HG02588 (cell line): ENCODE measurements around the gene ORMDL2.

Experiments used
- ATAC-seq: cut with Tn5 transposase; IDR thresholded peaks from one replicate; pipeline ENCODE4 v1.9.1; 2021; ENCODE audit warnings: mild to moderate bottlenecking, moderate library complexity; ENCODE audit not compliant: unreplicated experiment

Gene ORMDL2

GRCh38 chr12:55817345-55818139, at the start of gene ORMDL2, which contains the start of gene SARNP:
ORMDL2 (plus strand) TSS chr12:55818041; CDS start chr12:55819000, 959 bp downstream.
SARNP (minus strand) TSS chr12:55817724; CDS start chr12:55817701, 23 bp downstream.
- peak; percentile 96 for ATAC-seq

- no peak for ATAC-seq
These were observed 46.1 kb upstream of the ORMDL2 start for GRCh38 chr12:55771736-55772135.

- no peak for ATAC-seq
These were observed 40.0 kb upstream of the ORMDL2 start for GRCh38 chr12:55777856-55778255.

GRCh38 chr12:55780685-55781084, 37.2 kb upstream of the ORMDL2 start:
- no peak for ATAC-seq

- ATAC-seq = no peak
These were observed 29.3 kb upstream of the ORMDL2 start for GRCh38 chr12:55788546-55788945.

GRCh38 chr12:55789171-55789570, 28.7 kb upstream of the ORMDL2 start:
- no peak for ATAC-seq

GRCh38 chr12:55789893-55790292, 27.9 kb upstream of the ORMDL2 start:
- no peak for ATAC-seq

- ATAC-seq = no peak
These were observed 21.9 kb upstream of the ORMDL2 start for GRCh38 chr12:55795950-55796349.

- no peak for ATAC-seq
These were observed 20.8 kb upstream of the ORMDL2 start for GRCh38 chr12:55797068-55797467.

GRCh38 chr12:55797550-55797949, 20.3 kb upstream of the ORMDL2 start:
- no peak for ATAC-seq

GRCh38 chr12:55806982-55807381, 10.9 kb upstream of the ORMDL2 start:
- no peak for ATAC-seq

GRCh38 chr12:55809274-55809673, 8.6 kb upstream of the ORMDL2 start:
- ATAC-seq = no peak

GRCh38 chr12:55812088-55812487, 5.8 kb upstream of the ORMDL2 start:
- ATAC-seq = no peak

GRCh38 chr12:55814257-55814656, 3.6 kb upstream of the ORMDL2 start:
- no peak for ATAC-seq

- ATAC-seq = no peak
These were observed 2.4 kb upstream of the ORMDL2 start for GRCh38 chr12:55815473-55815872.

GRCh38 chr12:55816881-55817344, 928 bp upstream of the ORMDL2 start:
- ATAC-seq = no peak

- ATAC-seq = peak; percentile 22
These were observed 393 bp downstream of the ORMDL2 start for GRCh38 chr12:55818140-55818728.

- no peak for ATAC-seq
These were observed 1.0 kb downstream of the ORMDL2 start for GRCh38 chr12:55818886-55819285.

GRCh38 chr12:55820679-55821078, 2.8 kb downstream of the ORMDL2 start:
- ATAC-seq = no peak

- ATAC-seq = no peak
These were observed 4.4 kb downstream of the ORMDL2 start for GRCh38 chr12:55822228-55822627.

- ATAC-seq = no peak
These were observed 5.6 kb downstream of the ORMDL2 start for GRCh38 chr12:55823419-55823818.

- ATAC-seq = no peak
These were observed 6.9 kb downstream of the ORMDL2 start for GRCh38 chr12:55824726-55825125.
